GM23338 (cell line): Measurements from ENCODE around the gene MAST4. TPM values are rescaled to one million over a fixed set of nuclear protein-coding genes. Genes with fewer than 3 reads are reported as not detected.

Experiments
- ATAC-seq: fragments of 200-7000 bp; cut with Tn5 transposase; 3 replicates; pipeline ENCODE4 v1.9.1; 2020
- DNase-seq: peaks from one replicate; pipeline ENCODE4 v3.0.0-alpha.2; 2015; ENCODE audit warnings: low spot score
- H2AFZ ChIP-seq: fragments of 200-600 bp; sonication (generic); 2 replicates; pipeline ENCODE4 v1.8.0; 2016; ENCODE audit warnings: antibody characterized with exemption, mild to moderate bottlenecking, moderate library complexity
- H3F3A ChIP-seq: fragments of 200-600 bp; sonication (generic); replicated peaks from 2 replicates; pipeline ENCODE4 v1.8.0; 2017; ENCODE audit warnings: antibody characterized with exemption, mixed run types, low read depth
- H3K27ac ChIP-seq: fragments of 200-600 bp; sonication (generic); 2 replicates; pipeline ENCODE4 v1.6.1; 2016; ENCODE audit warnings: low read depth
- H3K27me3 ChIP-seq: fragments of 200-600 bp; sonication (generic); 2 replicates; pipeline ENCODE4 v1.8.0; 2016; ENCODE audit warnings: mild to moderate bottlenecking, mixed run types, moderate library complexity; ENCODE audit not compliant: insufficient read depth
- H3K36me3 ChIP-seq: fragments of 200-600 bp; sonication (generic); 2 replicates; pipeline ENCODE4 v1.8.0; 2016; ENCODE audit warnings: mild to moderate bottlenecking; ENCODE audit not compliant: insufficient read depth
- H3K4me1 ChIP-seq: fragments of 200-600 bp; sonication (generic); 2 replicates; pipeline ENCODE4 v1.8.0; 2016; ENCODE audit warnings: mild to moderate bottlenecking, moderate library complexity; ENCODE audit not compliant: insufficient read depth
- H3K4me2 ChIP-seq: fragments of 200-600 bp; sonication (generic); 2 replicates; pipeline ENCODE4 v1.7.1; 2017; ENCODE audit warnings: mixed run types
- H3K4me3 ChIP-seq: fragments of 200-600 bp; sonication (generic); 2 replicates; pipeline ENCODE4 v1.6.1; 2016; ENCODE audit warnings: mixed run types
- H3K79me2 ChIP-seq: fragments of 200-600 bp; sonication (generic); replicated peaks from 2 replicates; pipeline ENCODE4 v1.8.0; 2017; ENCODE audit warnings: mild to moderate bottlenecking; ENCODE audit not compliant: insufficient read depth
- H3K9me2 ChIP-seq: fragments of 200-600 bp; sonication (generic); 2 replicates; pipeline ENCODE4 v1.8.0; 2017; ENCODE audit not compliant: insufficient read depth
- H4K20me1 ChIP-seq: fragments of 200-600 bp; sonication (generic); replicated peaks from 2 replicates; pipeline ENCODE4 v1.8.0; 2017; ENCODE audit warnings: mild to moderate bottlenecking; ENCODE audit not compliant: insufficient read depth
- H3K27ac Mint-ChIP-seq: 2 replicates; pipeline ENCODE4 v1.8.0; 2020; ENCODE audit warnings: inconsistent platforms, mild to moderate bottlenecking, moderate library complexity, mixed read lengths
- H3K27me3 Mint-ChIP-seq: 3 replicates; pipeline ENCODE4 v1.8.0; 2022; ENCODE audit warnings: low read depth, mild to moderate bottlenecking, moderate library complexity, mixed read lengths, inconsistent platforms; ENCODE audit not compliant: insufficient read depth, poor library complexity
- H3K36me3 Mint-ChIP-seq: 3 replicates; pipeline ENCODE4 v1.8.0; 2021; ENCODE audit warnings: low read depth, mild to moderate bottlenecking, inconsistent platforms, moderate library complexity, mixed read lengths
- H3K4me1 Mint-ChIP-seq: 3 replicates; pipeline ENCODE4 v1.8.0; 2020; ENCODE audit warnings: mild to moderate bottlenecking, inconsistent platforms, mixed read lengths
- H3K4me3 Mint-ChIP-seq: 3 replicates; pipeline ENCODE4 v1.8.0; 2021; ENCODE audit warnings: moderate library complexity, mild to moderate bottlenecking, inconsistent platforms, mixed read lengths
- H3K9me3 Mint-ChIP-seq: 3 replicates; pipeline ENCODE4 v1.8.0; 2020; ENCODE audit warnings: moderate library complexity, mild to moderate bottlenecking, inconsistent platforms, mixed read lengths
- CREB1 ChIP-seq: fragments of 250-450 bp; sonication (Bioruptor Pico); IDR thresholded peaks from 2 replicates; pipeline ENCODE4 v1.5.0; 2020; ENCODE audit warnings: low read depth, mild to moderate bottlenecking, moderate library complexity
- ETS1 ChIP-seq: IDR thresholded peaks from 2 replicates; pipeline ENCODE4 v1.6.1; 2016; ENCODE audit warnings: antibody characterized with exemption
- EZH2 ChIP-seq: fragments of 200-600 bp; sonication (generic); IDR thresholded peaks from one replicate; pipeline ENCODE4 v1.8.0; 2017; ENCODE audit warnings: antibody characterized with exemption, mild to moderate bottlenecking, low read depth; ENCODE audit not compliant: unreplicated experiment
- EZH2phosphoT487 ChIP-seq: fragments of 200-600 bp; sonication (generic); IDR thresholded peaks from one replicate; pipeline ENCODE4 v1.8.1; 2018; ENCODE audit warnings: antibody characterized with exemption; ENCODE audit not compliant: unreplicated experiment
- JUNB ChIP-seq: IDR thresholded peaks from one replicate; pipeline ENCODE4 v1.6.1; 2016; ENCODE audit warnings: antibody characterized with exemption; ENCODE audit not compliant: unreplicated experiment
- NANOG ChIP-seq: IDR thresholded peaks from 2 replicates; pipeline ENCODE4 v1.6.1; 2016; ENCODE audit warnings: antibody characterized with exemption, borderline replicate concordance
- POLR2AphosphoS5 ChIP-seq: IDR thresholded peaks from 2 replicates; pipeline ENCODE4 v1.6.1; 2016; ENCODE audit warnings: antibody characterized with exemption, low read depth
- STAT1 ChIP-seq: IDR thresholded peaks from one replicate; pipeline ENCODE4 v1.6.1; 2016; ENCODE audit warnings: antibody characterized with exemption; ENCODE audit not compliant: unreplicated experiment
- ZNF114 ChIP-seq: fragments of 250-450 bp; sonication (Bioruptor Pico); IDR thresholded peaks from 2 replicates; pipeline ENCODE4 v1.5.0; 2020; ENCODE audit warnings: mild to moderate bottlenecking, moderate library complexity
- ZNF331 ChIP-seq: fragments of 250-450 bp; sonication (Bioruptor Pico); IDR thresholded peaks from 2 replicates; pipeline ENCODE4 v1.5.0; 2020; ENCODE audit warnings: low read depth, mild to moderate bottlenecking, moderate library complexity
- polyA plus RNA-seq: library from polyadenylated mRNA; unstranded; fragments of >200 nt; fragmentation: Nextera tagmentation; extraction: Ambion mirVana; gene quantifications from 2 replicates; pipeline ENCODE4 v1.2.1, GENCODE V29; 2016
- total RNA-seq: library from RNA; depleted of rRNA; stranded (reverse); fragments of >200 nt; shearing (Covaris generic); gene quantifications from 2 replicates; pipeline ENCODE4 v1.2.3, GENCODE V29; 2014
- TF ChIP-seq, protein P1 (sequence below), 2 experiments: fragments of 200-600 bp in 1 of 2; sonication (generic) in 1 of 2; conservative IDR thresholded peaks; 2 replicates each; pipeline versions ENCODE4 v1.5.1 to v1.6.1; 2016 to 2017; ENCODE audit warnings: antibody characterized with exemption in 2 of 2, low read depth in 2 of 2, mild to moderate bottlenecking in 2 of 2, moderate library complexity in 1 of 2
- TF ChIP-seq, protein P2 (sequence below): IDR thresholded peaks from one replicate; pipeline ENCODE4 v1.6.1; 2018; ENCODE audit warnings: antibody characterized with exemption; ENCODE audit not compliant: unreplicated experiment
- TF ChIP-seq, protein P3 (sequence below): fragments of 250-450 bp; sonication (Bioruptor Pico); IDR thresholded peaks from 2 replicates; pipeline ENCODE4 v1.5.0; 2020; ENCODE audit warnings: mild to moderate bottlenecking, moderate library complexity

MAST4 gene
- total and polyA plus RNA-seq, 2 experiments from 2014 or later, result 3.6 to 8.5 TPM

DNA sequence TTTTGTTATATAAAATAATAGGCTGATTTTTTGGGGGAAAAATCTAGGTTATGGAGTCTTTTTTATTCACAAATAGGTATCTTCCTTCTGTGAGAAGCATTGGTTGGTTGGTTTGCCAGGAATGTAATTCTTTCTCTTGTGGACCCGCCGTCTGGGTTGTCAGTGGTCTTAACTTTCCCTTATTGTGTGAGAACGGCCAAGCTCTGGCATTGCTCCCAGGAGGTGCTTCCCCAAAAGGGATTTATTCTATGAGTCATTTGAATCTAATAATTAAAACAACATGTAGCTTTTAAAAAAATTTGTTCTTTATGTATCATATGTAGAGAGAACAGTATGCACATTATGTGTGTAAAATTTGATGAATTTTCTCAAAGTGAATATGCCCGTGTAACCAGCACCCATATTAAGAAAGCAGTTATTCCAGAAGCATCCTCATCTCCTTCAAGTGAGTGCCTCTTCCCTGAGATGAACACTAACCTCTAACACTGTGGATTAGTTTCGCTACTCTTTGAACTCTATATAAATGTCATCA is 114.4 kb downstream of the MAST4 start:
- Histone ChIP-seq H3K9me2 (no peaks in the 10 kb centered on the region), H3K4me1 (no peaks in the 10 kb centered on the region), H3K4me3 (no peak overlapping the region), H2AFZ (no peak overlapping the region), H4K20me1 (peaks cover 1% of the 10 kb centered on the region; the same call in 1 of the 2 replicates), H3K36me3 (no peaks in the 10 kb centered on the region), H3K27me3 (peaks cover 47% of the 10 kb centered on the region), H3K27ac (no peak overlapping the region), H3K4me2 (no peak overlapping the region), H3K79me2 (no peaks in the 10 kb centered on the region), H3F3A (no peaks in the 10 kb centered on the region)
- Mint-ChIP-seq H3K4me3 (no peak overlapping the region), H3K9me3 (peaks cover 11% of the 10 kb centered on the region; the same call in 2 of the 3 replicates), H3K27ac (no peak overlapping the region), H3K27me3 (peaks cover 29% of the 10 kb centered on the region), H3K4me1 (no peaks in the 10 kb centered on the region), H3K36me3 (peaks cover 4% of the 10 kb centered on the region; the same call in 1 of the 3 replicates)
- TF ChIP-seq, protein P1, sequence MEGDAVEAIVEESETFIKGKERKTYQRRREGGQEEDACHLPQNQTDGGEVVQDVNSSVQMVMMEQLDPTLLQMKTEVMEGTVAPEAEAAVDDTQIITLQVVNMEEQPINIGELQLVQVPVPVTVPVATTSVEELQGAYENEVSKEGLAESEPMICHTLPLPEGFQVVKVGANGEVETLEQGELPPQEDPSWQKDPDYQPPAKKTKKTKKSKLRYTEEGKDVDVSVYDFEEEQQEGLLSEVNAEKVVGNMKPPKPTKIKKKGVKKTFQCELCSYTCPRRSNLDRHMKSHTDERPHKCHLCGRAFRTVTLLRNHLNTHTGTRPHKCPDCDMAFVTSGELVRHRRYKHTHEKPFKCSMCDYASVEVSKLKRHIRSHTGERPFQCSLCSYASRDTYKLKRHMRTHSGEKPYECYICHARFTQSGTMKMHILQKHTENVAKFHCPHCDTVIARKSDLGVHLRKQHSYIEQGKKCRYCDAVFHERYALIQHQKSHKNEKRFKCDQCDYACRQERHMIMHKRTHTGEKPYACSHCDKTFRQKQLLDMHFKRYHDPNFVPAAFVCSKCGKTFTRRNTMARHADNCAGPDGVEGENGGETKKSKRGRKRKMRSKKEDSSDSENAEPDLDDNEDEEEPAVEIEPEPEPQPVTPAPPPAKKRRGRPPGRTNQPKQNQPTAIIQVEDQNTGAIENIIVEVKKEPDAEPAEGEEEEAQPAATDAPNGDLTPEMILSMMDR (conservative IDR thresholded peaks at IDR 0.05; ENCODE audit: low read depth in 2 of 2), result no peak
- no peak for TF ChIP-seq ZNF114 (CRISPR knock-in tag)
- TF ChIP-seq CREB1 (CRISPR knock-in tag), result no peak
- TF ChIP-seq JUNB, result no peak
- TF ChIP-seq ZNF331 (CRISPR knock-in tag), result no peak
- no peak for TF ChIP-seq POLR2AphosphoS5
- TF ChIP-seq, protein P2, sequence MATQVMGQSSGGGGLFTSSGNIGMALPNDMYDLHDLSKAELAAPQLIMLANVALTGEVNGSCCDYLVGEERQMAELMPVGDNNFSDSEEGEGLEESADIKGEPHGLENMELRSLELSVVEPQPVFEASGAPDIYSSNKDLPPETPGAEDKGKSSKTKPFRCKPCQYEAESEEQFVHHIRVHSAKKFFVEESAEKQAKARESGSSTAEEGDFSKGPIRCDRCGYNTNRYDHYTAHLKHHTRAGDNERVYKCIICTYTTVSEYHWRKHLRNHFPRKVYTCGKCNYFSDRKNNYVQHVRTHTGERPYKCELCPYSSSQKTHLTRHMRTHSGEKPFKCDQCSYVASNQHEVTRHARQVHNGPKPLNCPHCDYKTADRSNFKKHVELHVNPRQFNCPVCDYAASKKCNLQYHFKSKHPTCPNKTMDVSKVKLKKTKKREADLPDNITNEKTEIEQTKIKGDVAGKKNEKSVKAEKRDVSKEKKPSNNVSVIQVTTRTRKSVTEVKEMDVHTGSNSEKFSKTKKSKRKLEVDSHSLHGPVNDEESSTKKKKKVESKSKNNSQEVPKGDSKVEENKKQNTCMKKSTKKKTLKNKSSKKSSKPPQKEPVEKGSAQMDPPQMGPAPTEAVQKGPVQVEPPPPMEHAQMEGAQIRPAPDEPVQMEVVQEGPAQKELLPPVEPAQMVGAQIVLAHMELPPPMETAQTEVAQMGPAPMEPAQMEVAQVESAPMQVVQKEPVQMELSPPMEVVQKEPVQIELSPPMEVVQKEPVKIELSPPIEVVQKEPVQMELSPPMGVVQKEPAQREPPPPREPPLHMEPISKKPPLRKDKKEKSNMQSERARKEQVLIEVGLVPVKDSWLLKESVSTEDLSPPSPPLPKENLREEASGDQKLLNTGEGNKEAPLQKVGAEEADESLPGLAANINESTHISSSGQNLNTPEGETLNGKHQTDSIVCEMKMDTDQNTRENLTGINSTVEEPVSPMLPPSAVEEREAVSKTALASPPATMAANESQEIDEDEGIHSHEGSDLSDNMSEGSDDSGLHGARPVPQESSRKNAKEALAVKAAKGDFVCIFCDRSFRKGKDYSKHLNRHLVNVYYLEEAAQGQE, result no peak
- TF ChIP-seq EZH2, result no peak
- TF ChIP-seq, protein P3, sequence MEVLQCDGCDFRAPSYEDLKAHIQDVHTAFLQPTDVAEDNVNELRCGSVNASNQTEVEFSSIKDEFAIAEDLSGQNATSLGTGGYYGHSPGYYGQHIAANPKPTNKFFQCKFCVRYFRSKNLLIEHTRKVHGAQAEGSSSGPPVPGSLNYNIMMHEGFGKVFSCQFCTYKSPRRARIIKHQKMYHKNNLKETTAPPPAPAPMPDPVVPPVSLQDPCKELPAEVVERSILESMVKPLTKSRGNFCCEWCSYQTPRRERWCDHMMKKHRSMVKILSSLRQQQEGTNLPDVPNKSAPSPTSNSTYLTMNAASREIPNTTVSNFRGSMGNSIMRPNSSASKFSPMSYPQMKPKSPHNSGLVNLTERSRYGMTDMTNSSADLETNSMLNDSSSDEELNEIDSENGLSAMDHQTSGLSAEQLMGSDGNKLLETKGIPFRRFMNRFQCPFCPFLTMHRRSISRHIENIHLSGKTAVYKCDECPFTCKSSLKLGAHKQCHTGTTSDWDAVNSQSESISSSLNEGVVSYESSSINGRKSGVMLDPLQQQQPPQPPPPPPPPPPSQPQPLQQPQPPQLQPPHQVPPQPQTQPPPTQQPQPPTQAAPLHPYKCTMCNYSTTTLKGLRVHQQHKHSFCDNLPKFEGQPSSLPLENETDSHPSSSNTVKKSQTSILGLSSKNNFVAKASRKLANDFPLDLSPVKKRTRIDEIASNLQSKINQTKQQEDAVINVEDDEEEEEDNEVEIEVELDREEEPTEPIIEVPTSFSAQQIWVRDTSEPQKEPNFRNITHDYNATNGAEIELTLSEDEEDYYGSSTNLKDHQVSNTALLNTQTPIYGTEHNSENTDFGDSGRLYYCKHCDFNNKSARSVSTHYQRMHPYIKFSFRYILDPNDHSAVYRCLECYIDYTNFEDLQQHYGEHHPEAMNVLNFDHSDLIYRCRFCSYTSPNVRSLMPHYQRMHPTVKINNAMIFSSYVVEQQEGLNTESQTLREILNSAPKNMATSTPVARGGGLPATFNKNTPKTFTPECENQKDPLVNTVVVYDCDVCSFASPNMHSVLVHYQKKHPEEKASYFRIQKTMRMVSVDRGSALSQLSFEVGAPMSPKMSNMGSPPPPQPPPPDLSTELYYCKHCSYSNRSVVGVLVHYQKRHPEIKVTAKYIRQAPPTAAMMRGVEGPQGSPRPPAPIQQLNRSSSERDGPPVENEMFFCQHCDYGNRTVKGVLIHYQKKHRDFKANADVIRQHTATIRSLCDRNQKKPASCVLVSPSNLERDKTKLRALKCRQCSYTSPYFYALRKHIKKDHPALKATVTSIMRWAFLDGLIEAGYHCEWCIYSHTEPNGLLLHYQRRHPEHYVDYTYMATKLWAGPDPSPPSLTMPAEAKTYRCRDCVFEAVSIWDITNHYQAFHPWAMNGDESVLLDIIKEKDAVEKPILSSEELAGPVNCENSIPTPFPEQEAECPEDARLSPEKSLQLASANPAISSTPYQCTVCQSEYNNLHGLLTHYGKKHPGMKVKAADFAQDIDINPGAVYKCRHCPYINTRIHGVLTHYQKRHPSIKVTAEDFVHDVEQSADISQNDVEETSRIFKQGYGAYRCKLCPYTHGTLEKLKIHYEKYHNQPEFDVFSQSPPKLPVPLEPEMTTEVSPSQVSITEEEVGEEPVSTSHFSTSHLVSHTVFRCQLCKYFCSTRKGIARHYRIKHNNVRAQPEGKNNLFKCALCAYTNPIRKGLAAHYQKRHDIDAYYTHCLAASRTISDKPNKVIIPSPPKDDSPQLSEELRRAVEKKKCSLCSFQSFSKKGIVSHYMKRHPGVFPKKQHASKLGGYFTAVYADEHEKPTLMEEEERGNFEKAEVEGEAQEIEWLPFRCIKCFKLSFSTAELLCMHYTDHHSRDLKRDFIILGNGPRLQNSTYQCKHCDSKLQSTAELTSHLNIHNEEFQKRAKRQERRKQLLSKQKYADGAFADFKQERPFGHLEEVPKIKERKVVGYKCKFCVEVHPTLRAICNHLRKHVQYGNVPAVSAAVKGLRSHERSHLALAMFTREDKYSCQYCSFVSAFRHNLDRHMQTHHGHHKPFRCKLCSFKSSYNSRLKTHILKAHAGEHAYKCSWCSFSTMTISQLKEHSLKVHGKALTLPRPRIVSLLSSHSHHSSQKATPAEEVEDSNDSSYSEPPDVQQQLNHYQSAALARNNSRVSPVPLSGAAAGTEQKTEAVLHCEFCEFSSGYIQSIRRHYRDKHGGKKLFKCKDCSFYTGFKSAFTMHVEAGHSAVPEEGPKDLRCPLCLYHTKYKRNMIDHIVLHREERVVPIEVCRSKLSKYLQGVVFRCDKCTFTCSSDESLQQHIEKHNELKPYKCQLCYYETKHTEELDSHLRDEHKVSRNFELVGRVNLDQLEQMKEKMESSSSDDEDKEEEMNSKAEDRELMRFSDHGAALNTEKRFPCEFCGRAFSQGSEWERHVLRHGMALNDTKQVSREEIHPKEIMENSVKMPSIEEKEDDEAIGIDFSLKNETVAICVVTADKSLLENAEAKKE (CRISPR knock-in tag), result no peak
- TF ChIP-seq EZH2phosphoT487, result no peak
- no peak for TF ChIP-seq NANOG
- TF ChIP-seq STAT1, result no peak
- TF ChIP-seq ETS1, result no peak
- DNase-seq (no peak), ATAC-seq (no peak)
